ENCODE results near the gene SLC19A2. TPM values are rescaled to one million over a fixed set of nuclear protein-coding genes. Genes with fewer than 3 reads are reported as not detected.

SLC19A2 gene
- total RNA-seq, 2 donors from 2014 or later: 10.6 to 18.7 TPM

- DNase-seq (ENCODE audit: low spot score): no peak
- Histone ChIP-seq H3K36me3 (no peaks in the 10 kb centered on the region), H3K27me3 (replicated peaks; ENCODE audit: insufficient read depth) (no peaks in the 10 kb centered on the region), H3K9me3 (no peaks in the 10 kb centered on the region), H3K27ac (no peak overlapping the region), H3K4me1 (replicated peaks) (no peaks in the 10 kb centered on the region), H3K4me3 (no peak overlapping the region)
- WGBS: 50% methylated on average over 2 of the region's 2 CpGs
- TF ChIP-seq POLR2AphosphoS5 (IDR thresholded peaks at IDR 0.05) (no peak), POLR2A (IDR thresholded peaks at IDR 0.05) (no peak), CTCF (IDR thresholded peaks at IDR 0.05) (no peak)
- intact Hi-C loops (cut with DNase I): no loop called here
Measured at GRCh38 chr1:169495916-169496315, 10.2 kb upstream of the SLC19A2 start.

GRCh38 chr1:169495046-169495775 lies 9.5 kb upstream of the SLC19A2 start:
- H3K27me3 ChIP-seq (replicated peaks; ENCODE audit: insufficient read depth): no peaks in the 10 kb centered on the region
- no peak for TF ChIP-seq POLR2A (IDR thresholded peaks at IDR 0.05)
- no peak for TF ChIP-seq CTCF (IDR thresholded peaks at IDR 0.05)
- TF ChIP-seq POLR2AphosphoS5 (IDR thresholded peaks at IDR 0.05): no peak
- H3K27ac ChIP-seq: no peak overlapping the region
- intact Hi-C loops (cut with DNase I): no loop called here
- no peaks in the 10 kb centered on the region for H3K4me1 ChIP-seq (replicated peaks)
- no peaks in the 10 kb centered on the region for H3K36me3 ChIP-seq
- H3K9me3 ChIP-seq: no peaks in the 10 kb centered on the region
- no peak overlapping the region for H3K4me3 ChIP-seq
- no peak for DNase-seq (ENCODE audit: low spot score)

GRCh38 chr1:169494343-169494742 lies 8.6 kb upstream of the SLC19A2 start:
- Histone ChIP-seq H3K27me3 (replicated peaks; ENCODE audit: insufficient read depth) (no peaks in the 10 kb centered on the region), H3K27ac (no peak overlapping the region), H3K36me3 (no peaks in the 10 kb centered on the region), H3K9me3 (no peaks in the 10 kb centered on the region), H3K4me3 (no peak overlapping the region), H3K4me1 (replicated peaks) (no peaks in the 10 kb centered on the region)
- intact Hi-C loops (cut with DNase I): no loop called here
- no peak for TF ChIP-seq POLR2A (IDR thresholded peaks at IDR 0.05)
- TF ChIP-seq CTCF (IDR thresholded peaks at IDR 0.05): no peak
- TF ChIP-seq POLR2AphosphoS5 (IDR thresholded peaks at IDR 0.05): no peak
- 97% methylated on average over 3 of the region's 3 CpGs for WGBS
- no peak for DNase-seq (ENCODE audit: low spot score)

GRCh38 chr1:169493251-169493650 lies 7.5 kb upstream of the SLC19A2 start:
- intact Hi-C loops (cut with DNase I): no loop called here
- 83% methylated on average over 1 of the region's 1 CpG for WGBS
- Histone ChIP-seq H3K27me3 (replicated peaks; ENCODE audit: insufficient read depth) (no peaks in the 10 kb centered on the region), H3K36me3 (no peaks in the 10 kb centered on the region), H3K4me1 (replicated peaks) (no peaks in the 10 kb centered on the region), H3K4me3 (no peak overlapping the region), H3K27ac (no peak overlapping the region), H3K9me3 (no peaks in the 10 kb centered on the region)
- DNase-seq (ENCODE audit: low spot score): no peak
- TF ChIP-seq CTCF (IDR thresholded peaks at IDR 0.05) (no peak), POLR2AphosphoS5 (IDR thresholded peaks at IDR 0.05) (no peak), POLR2A (IDR thresholded peaks at IDR 0.05) (no peak)

GRCh38 chr1:169491845-169492281 lies 6.1 kb upstream of the SLC19A2 start:
- TF ChIP-seq POLR2AphosphoS5 (IDR thresholded peaks at IDR 0.05) (no peak), POLR2A (IDR thresholded peaks at IDR 0.05) (no peak), CTCF (IDR thresholded peaks at IDR 0.05) (no peak)
- WGBS: 77% methylated on average over 3 of the region's 3 CpGs

More at GRCh38 chr1:169491845-169492281, 6.1 kb upstream of the SLC19A2 start:
- no peaks in the 10 kb centered on the region for H3K9me3 ChIP-seq
- DNase-seq (ENCODE audit: low spot score): no peak
- intact Hi-C loops (cut with DNase I): no loop called here
- no peaks in the 10 kb centered on the region for H3K36me3 ChIP-seq
- H3K4me1 ChIP-seq (replicated peaks): no peaks in the 10 kb centered on the region
- no peak overlapping the region for H3K4me3 ChIP-seq
- H3K27ac ChIP-seq: no peak overlapping the region
- no peaks in the 10 kb centered on the region for H3K27me3 ChIP-seq (replicated peaks; ENCODE audit: insufficient read depth)

Measured in prostate gland (tissue), 2 donors.